ENCODE data around the gene IKZF4.

- TF ChIP-seq CTCF (IDR thresholded peaks at IDR 0.05) (no peak), POLR2A (IDR thresholded peaks at IDR 0.05) (no peak)
Measured at GRCh38 chr12:55978393-55978792, 42.5 kb upstream of the IKZF4 start.

All from transverse colon (tissue), 3 donors.